Ammon's horn (tissue), 1 donor: ENCODE results near the gene UBQLN4.

Experiments used
- DNase-seq: peaks from one replicate; pipeline ENCODE4 v3.0.0-alpha.2; 2016; ENCODE audit warnings: low spot score

Gene UBQLN4

DNA sequence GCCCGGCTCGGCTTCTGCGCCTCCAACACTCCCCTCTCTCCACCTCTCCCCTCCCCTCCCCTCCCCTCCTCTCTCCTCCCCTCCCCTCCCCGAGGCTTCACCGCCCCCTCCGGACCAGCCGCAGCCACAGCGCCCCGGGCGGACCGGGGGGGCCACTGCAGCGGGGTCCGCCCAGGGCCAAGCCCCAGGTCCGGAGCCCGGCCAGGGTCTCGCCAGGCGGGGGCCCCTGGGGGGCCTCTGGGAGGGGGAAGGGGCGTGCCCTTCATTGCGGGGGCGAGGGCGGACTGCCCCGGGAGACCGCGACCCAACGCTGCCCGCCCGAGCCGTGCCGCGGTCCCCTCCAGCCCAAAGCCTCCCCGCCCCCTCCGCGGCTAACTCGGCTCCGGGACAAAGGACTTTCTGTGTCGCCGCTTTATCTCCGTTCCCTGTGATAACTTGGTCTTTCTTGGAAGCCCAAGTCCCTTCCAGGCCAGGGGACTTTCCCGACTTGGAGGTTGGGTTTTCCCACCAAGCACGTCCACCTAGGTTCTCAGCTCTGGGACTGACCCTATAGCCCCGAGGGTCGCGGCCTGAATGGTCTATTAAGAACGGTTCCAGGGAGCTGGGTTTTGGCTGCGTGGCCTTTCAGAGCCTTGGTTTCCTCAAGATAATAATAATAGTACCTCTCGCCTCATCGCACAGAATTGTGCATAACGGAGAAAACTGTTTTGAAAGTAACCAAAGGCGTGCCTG, at the start of gene UBQLN4:
Gene UBQLN4 (minus strand): TSS at position 31 of the 732 bp plus-strand sequence. CDS start 97 bp downstream, outside the sequence.
- DNase-seq, result peak; percentile 94

DNA sequence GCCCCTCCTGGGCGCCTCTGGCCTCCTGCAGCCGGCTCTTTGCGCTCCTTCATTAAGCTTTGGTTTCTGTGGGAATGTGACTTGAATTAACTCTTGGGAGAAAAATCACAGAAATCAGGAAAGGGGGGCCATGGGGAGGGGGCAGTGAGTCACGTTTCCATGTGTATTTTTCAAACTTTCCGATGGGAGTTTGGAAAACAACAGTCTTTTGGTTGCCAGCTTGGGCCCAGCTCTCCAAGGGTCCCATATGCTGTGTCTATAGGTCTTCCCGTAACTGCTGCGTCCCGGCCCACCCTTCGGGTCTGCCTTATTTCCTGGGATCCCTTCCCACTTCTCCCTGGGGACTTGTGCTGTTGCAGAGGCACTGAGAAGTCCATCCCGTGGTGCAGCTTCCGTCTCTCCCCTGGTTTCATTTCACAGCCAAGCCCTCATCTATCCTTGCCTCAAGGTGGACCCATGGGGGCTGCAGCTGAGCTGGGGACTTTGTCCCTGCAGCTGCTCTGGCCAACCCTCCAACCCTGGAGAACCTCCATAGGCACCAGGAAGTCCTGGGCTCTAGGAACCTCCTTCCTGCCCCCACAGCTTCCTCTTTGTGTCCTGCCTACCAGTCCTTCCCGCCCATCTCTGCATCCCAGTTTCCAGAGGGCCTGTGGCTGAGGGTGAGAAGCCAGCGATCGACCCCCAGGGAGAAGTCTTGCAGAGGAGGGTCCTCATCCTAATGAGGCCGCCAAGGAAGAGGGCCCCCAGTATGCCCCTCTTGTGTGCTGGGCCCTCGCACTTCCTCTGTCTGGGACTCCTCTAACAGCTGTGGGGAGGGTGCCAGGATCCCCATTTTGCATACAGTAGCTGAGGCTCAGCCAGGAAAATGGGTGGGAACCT, 49.3 kb upstream of the UBQLN4 start:
- DNase-seq, result no peak

DNA sequence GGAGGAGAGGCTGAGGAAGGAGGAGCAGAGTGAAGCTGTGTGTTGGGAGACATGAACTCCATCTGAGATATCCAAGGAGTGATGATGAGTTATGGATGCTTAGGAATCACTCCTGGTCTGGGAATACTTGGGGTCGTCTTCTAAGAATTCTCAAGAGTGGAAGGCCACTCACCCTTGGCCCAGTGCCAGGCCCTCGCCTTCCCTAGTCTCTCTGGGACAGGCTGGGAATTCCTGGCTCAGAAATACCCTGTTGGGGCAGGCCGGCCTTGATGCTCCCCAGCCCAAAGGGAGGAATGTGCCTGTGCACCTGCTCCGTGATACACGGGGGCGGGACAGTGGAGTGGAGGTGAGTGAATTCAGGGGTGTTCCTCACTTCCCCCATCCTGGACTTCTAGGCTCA, 48.3 kb upstream of the UBQLN4 start:
- DNase-seq, result no peak

DNA sequence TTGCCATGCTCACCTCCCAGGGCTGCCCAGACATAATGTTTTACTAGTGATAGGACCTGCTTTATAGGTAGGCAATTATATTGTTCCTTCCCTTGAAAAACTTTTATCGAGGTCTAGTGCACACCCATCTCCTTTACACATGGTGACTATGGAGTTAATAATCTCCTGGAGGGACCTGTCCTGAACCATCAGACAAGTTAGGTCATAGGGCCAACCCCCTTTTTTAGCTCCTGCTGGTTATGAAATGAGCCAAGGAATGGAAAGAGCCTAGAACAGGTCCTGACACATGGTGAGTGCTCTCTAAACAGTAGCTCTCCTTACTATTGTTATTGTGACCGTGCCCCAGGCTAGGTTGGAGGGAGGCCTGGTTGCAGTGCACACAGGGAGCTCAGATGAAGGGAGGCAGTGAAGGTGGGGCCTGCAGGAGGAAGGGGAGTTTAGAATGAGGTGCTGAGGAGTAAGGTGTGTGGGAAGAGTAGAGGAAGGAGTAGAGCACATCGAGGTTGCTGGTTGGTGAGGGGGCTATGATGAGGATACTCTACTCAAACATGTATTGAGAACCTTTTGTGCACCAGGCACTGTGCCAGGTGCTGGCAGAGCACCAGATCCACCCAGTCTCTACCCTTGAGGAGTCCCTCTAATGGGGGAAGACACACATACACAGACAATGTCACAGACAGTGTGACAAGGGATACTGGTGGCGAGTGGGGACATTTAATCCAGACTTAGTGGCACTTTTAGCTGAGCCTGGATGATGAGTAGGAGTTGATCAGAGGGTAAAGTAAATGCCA, 46.8 kb upstream of the UBQLN4 start:
- no peak for DNase-seq

DNA sequence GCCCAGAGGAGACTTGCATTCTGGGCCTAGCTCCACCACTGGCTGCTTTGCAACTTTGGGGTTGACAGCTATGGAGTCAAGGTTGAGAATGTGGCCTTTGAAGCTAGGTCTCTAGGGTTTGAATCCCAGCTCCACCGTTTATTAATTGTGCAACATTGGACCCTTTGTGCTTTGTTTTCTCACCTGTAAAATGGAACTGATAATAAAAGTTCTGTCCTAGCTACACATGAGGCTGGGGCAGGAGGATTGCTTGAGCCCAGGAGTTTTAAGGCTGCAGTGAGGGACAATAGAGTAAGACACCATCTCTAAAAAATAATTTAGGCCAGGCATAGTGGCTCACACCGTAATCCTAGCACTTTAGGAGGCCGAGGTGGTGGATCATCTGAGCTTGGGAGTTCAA, 45.7 kb upstream of the UBQLN4 start:
- DNase-seq, result no peak

DNA sequence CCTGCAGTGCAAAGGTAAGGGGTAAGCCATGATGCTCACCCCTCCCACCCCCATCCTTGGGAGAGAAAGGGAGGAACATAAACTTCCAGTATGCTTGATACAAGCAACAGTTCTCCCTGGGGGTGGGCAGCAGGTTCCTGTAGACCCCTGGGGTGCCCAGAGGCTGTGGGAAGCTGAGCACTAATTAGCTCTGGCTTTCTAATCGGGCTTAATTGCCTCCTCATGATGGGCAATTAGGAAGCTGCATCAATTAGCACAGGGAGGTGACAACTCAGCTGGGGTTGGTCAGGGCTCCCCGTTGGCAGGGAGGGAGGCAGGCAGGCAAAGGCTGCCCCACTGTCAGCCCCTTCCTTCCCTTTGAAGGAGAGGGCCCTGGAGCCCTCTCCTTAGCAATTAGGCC, 45.2 kb upstream of the UBQLN4 start:
- no peak for DNase-seq

DNA sequence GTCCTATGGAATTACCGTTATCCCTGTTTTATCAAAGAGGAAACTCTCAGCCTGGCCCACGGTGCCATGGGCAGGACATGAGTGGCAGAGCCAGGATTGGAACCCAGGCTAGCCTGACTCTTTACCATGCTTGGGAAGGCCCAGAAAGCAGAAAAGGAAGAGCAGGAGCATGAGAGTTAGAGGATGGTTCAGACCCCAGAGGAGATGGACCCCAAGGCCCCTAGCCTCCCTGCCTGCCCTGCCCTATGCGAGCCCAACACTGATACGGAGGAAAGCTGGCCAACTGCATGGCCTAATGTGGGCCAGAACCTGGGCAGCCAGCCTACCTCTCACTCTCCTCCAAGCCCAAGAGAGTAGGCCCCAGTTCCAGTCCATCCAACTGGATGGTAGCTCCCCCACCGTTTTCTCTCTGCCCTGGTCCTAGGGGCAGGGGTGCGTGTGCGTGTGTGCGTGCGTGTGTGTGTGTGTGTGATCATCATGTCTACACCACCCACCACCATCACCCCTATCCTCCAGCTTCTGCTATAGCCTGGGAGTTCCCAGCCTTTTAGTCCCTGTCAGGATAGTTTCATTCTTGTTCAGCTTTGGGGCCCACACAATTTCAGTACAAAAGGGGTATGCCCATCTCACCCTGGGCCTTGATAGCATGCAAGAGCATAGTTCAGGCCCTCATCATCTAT, 44.0 kb upstream of the UBQLN4 start:
- DNase-seq, result no peak

DNA sequence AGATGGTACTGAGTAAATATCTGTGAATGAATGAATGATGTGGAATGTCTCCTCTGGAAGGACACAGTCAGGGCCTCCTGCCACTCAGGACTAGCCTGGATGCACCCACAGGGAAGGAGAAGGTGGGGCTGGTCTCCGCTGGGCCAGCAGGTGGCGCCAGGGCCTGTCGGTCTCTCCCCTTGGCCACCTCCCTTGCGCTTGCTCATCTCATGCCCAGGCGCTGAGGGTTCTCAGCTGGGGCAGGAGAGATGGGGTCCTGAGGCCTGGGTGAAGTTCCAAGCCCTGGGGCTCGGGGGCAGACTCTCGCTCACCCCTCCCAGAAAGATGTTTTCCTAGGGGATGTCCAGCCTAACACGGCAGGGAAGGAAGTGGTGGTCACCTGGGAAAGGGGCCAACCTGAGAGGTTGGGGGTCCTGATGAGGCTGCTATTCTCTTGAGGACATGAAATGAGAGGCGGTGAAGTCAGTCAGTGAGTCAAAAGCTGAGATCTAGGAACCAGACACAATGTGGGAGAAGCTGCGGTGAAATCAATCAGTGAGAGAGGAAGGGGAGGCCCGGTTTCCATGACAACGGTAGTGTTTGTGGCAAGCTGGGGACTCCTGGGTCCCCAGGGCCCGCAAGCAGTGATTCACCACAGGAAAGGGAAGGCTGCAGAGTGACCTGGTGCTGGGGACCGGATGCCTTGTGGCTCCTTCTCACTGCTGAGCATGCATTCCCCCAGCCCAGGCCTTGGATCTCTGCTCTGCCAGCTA, 43.2 kb upstream of the UBQLN4 start:
- peak; percentile 93 for DNase-seq

DNA sequence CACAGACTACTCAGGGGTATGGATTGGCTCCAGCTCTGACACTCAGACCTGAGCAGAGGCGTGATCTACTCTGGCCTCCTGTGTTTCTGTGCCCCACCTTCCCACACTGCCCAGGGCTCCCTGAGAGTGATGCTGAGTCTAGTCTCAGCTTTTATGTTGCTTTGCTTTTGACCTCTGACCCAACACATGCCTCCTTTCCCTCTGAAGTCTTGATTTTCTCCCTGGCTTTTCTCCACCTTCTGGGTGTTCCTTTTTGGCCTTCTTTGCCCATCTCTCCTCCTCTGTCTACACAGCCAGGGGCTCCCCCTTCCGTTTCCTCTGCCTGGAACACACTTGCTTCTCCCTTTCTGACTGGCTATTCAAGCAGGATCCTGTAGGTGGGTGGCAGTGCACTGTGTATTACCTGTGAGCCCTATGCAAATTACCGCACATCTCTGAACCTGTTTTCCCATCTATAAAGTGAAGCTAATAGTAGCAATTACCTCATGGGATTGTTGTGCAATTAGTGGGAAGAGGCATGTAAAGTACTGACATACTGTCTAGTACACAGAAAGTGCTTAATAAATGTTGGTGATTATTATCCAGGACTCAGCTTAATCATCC, 42.4 kb upstream of the UBQLN4 start:
- DNase-seq, result no peak

DNA sequence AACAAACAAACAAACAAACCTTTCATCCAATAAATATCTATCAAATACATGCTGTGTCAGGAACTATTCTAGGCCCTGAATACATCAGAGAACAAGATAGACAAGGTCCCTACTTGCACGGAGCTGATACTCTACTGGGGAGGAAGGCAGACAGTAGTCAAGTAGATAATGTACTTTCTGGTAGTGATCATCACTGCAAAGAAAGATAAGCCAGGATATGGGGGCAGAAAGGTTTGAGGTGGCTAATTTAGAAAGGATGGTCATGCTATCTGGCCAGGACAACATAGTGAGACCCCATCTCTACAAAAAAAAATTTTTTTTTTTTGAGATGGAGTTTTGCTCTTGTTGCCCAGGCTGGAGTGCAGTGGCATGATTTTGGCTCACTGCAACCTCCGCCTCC, 38.0 kb upstream of the UBQLN4 start:
- DNase-seq, result no peak

DNA sequence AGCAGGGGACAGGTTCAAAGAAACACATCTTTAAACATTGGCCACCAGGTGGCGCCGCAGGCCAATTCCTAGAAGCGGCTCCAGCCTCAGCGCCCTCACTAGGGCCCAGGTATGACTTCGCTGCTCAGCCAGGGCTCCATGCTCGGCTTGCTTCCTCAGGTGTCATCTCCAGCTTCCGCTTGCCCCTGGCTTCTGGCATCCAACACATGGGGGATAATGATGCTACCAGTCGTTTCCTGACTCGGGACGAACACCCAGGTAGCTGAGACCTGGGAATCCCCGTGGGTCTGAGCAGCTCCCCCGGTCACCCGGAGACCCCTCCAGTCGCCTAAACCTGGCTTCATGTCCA, 37.2 kb upstream of the UBQLN4 start:
- peak; percentile 87 for DNase-seq

DNA sequence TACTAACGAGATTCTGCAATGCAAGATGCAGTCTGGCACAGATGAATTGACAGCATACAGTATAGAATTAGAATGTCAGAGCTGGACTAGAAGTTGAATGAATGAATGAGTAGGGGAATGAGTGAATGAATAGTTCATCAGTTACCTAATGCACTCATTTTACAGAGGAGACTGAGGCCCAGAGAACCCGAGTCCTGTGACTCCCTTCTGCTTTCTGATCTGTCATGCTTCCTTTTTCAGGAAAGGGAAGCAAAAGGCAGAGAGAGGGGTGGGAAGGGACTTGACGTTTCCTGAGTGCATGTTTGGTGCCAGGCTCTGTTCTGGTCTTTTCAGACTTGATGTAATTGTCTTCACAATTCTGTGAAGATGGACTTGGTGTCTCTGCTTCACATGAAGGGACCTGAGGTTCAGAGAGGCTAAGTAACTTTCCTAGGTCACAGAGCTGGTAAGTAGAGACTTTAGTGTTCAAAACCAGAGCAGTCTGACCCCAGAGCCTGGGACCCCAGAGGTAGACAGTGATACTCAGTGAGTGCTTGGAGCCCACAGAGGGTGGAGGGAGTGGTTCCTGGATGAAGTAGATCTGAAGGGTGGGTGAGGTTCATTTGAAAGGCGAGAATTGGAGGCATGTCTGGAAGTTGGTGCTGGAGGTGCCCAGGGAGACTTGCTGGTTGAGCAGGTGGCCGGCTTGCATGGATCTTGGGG, 36.7 kb upstream of the UBQLN4 start:
- peak; percentile 48 for DNase-seq

DNA sequence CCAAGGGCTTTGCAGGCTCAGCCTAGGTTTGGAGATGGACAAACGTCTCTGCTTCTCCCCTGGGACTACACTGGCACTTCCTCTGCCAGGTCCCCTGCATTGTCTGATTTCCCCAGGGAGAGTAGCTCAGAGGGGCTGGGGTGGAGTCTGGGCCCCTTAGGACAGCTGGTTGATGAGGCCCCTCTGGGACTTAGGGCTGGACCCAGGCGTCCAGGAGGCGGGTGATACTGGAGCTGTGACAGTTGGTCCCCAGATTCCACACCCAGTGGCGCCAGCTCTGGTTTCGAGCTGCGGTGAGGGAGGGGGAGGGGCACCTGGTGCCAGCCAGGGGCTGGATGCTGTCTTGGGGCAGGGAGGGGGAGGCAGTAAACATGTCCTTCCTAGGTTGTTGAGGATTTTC, 36.1 kb upstream of the UBQLN4 start:
- DNase-seq, result no peak

DNA sequence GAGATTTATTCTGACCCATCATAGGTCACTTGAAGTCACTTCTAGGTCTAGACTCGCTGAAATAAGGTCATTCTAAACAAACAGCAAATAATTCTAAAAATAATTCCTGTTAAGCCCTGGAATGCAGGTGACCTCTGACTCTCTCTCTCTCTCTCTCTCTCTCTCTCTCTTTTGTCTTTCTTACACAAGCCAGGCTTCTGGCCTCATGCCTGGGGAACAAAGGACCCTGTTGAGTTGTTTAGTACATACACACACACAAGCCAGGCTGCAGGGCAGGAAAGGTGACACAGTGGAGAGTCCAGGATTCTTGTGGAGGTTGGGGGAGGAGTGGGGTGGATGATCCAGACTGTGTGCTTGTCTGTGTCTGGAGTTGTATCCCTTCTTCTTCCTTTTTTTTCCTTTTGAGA, 32.7 kb upstream of the UBQLN4 start:
- DNase-seq, result no peak

DNA sequence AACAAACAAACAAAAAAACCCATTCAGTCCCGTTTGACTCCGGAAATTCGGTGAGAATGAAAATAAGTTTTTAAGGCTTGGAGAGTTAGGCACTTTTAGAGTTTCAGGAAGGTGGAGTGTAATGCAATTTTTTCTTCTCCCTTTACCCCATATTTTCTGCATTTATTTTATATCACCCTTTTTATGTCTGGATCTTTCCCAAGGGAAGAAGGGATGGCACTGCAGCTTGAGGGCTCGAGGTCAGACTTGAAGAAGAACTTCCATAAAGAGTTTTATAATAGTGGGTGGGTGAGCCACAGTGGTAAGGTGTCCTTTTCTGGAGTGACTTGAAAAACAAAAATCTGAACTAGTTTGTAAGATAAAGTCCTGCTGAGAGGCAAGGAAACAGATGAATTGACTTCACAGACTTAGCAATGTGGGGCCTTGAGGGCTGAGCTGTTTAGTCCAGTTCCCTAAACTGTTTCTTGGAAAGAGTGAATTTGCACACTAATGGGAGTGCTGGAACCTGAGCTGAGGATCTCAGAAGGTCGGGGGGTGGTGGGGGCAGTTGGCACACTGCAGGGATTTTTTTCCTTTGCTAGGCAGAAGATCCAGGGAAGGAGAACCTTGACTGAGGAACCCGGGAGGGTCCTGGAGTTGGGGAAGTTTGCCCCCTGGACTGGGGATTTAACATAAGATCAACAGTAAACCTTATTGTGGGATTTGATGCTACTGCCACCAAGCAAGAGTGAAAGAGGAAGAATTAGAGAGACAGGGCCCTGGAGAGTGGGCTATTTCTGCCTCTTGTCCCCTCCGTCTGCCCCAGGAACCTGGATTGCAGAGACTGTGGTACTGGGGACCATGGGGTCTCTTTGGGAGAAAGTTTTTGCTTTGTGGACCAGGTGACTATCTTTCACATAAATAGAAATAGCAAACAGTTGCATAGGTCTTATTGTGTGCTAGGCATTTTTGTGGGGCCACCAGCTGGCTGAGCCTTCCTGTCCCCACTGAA, 30.5 kb upstream of the UBQLN4 start:
- DNase-seq, result no peak

DNA sequence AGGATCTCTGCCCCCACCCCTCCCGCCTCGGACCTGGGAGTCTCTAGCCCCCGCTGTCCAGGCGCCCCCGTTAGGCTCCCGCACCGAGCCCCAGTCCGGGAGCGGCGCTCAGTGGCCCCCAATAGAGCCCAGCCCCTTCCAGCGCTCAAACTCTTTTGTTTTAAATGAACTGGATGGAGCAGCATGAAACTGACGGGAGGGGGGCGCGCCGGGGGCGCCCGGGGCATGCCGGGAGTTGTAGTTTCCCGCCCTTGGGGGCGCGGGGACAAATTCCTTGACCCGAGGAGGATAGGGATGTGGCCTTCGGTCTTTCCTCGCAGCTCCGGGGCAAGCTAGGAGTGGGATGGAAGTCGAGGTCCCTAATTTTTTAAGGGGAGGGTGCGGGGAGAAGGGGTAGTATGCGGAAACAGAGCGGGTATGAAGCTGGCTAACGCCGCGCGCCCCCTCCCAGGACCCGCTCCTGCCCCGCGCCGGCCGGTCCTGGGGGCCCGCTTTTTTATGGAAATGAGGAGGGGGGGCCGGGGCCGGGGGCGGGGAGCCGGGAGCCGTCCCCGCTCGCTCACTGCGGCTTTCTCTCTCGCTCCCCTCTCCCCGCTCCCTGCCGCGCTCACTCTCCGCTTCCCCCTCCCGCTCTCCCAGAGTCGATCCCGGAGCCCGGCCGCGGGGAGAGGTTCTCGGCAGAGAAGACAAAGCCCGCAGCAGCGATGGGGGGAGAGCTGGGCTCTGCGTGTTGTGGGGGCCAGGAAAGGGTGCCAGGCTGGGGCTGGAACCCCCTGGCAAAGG, 28.9 kb upstream of the UBQLN4 start, which contains the start of gene MEX3A:
Gene MEX3A (minus strand): TSS at position 157 of the 783 bp plus-strand sequence. CDS start 467 bp downstream, outside the sequence.
- peak; percentile 67 for DNase-seq

DNA sequence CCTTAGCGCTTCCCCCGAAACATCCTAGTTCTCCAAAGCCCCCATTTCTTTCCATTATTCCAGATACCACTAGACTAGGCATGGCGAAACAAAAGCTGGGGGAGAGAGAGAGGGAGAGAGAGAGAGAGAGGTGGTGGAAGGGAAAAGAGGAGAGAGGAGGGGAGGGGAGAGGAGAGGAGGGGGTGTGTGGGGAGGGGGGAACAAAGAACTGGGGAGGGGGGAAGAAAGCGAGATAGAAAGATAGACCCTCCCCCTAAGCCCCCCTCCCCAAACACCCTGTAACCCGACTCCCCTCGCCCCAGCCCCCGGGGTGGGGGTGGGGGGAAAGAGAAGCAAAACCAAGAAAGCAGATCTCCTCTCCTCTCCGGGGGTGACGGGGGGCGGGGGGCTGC, 28.3 kb upstream of the UBQLN4 start:
- DNase-seq, result no peak
